GM06990 (cell line): ENCODE data around the gene TSPAN12.
A peak's percentile ranks its signal among the peaks of the same experiment; 100 is the strongest.

Experiments
- DNase-seq: peaks from one replicate; pipeline ENCODE4 v3.0.0-alpha.2; 2011; ENCODE audit not compliant: insufficient read length; ENCODE audit errors: extremely low read depth
- H3K27me3 ChIP-seq: replicated peaks from 2 replicates; pipeline ENCODE4 v1.6.0; 2011; ENCODE audit warnings: low read length; ENCODE audit not compliant: control insufficient read depth, insufficient read depth
- H3K36me3 ChIP-seq: 2 replicates; pipeline ENCODE4 v1.5.1; 2011; ENCODE audit warnings: low read length; ENCODE audit not compliant: control insufficient read depth, insufficient read depth
- H3K4me3 ChIP-seq: replicated peaks from 2 replicates; pipeline ENCODE4 v1.5.1; 2011; ENCODE audit warnings: low read depth, mild to moderate bottlenecking, control low read depth, low read length
- CTCF ChIP-seq: IDR thresholded peaks from 2 replicates; pipeline ENCODE4 v1.5.1; 2011; ENCODE audit warnings: low read length, control low read depth, mild to moderate bottlenecking, inconsistent platforms; ENCODE audit not compliant: insufficient read depth, poor library complexity, severe bottlenecking

The TSPAN12 gene

GRCh38 chr7:120841608-120842007 is 16.3 kb downstream of the TSPAN12 start:
- Histone ChIP-seq H3K36me3 (peaks cover 7% of the 10 kb centered on the region), H3K4me3 (no peak overlapping the region), H3K27me3 (no peaks in the 10 kb centered on the region)
- TF ChIP-seq CTCF, result no peak
- DNase-seq, result no peak

DNA sequence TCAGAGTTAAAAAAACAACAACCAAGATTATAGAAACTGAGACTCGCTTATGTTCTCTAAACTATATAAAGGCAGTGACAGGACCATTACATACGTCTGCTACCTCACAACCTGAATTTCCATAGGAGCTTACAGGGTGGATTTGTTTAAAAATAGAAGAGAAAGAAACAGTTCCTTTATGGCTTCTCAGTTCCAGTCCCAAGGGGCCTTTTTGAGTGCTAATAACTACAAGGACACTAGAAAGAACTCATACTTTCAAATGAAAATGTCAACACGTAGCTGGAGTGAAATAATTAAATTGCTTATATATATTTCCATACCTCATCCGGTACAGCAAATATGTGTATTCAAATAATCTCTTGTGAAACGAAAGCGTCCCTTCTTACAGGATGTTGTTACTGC is 19.7 kb downstream of the TSPAN12 start:
- H3K36me3 ChIP-seq, result peaks cover 2% of the 10 kb centered on the region; the same call in 1 of the 2 replicates
- no peaks in the 10 kb centered on the region for H3K27me3 ChIP-seq
- peak; percentile 62 for DNase-seq
- TF ChIP-seq CTCF, result no peak
- H3K4me3 ChIP-seq, result peak overlapping the region; percentile 43

DNA sequence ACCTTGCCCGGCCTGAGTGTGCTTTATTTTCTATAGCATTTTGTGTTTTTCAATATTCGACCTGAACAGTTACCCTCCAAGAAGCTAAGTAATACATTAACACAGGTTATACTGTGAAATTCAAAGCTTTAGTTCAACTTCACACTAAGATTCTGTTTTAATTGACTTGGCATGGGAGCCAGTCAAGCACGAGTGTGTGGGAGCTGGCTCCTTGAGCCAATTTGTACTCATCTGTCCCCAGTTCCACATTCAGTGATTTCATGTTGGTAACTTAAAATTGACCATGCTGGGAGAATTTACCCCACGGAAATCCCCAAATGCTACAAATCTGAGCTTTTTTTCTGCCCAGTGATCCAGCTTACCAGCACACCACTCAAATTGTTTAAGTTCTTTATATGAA is 20.3 kb downstream of the TSPAN12 start:
- Histone ChIP-seq H3K27me3 (no peaks in the 10 kb centered on the region), H3K4me3 (no peak overlapping the region; the same call in 1 of the 2 replicates), H3K36me3 (peaks cover 2% of the 10 kb centered on the region; the same call in 1 of the 2 replicates)
- TF ChIP-seq CTCF, result no peak
- DNase-seq, result peak; percentile 51

- no peak for TF ChIP-seq CTCF
- no peaks in the 10 kb centered on the region for H3K27me3 ChIP-seq
- H3K36me3 ChIP-seq, result peaks cover 2% of the 10 kb centered on the region; the same call in 1 of the 2 replicates
- no peak for DNase-seq
- no peak overlapping the region for H3K4me3 ChIP-seq
These were observed 21.3 kb downstream of the TSPAN12 start for GRCh38 chr7:120836556-120837115.

- no peaks in the 10 kb centered on the region for H3K27me3 ChIP-seq
These were observed 23.2 kb downstream of the TSPAN12 start for GRCh38 chr7:120834726-120835125.

More at GRCh38 chr7:120834726-120835125, 23.2 kb downstream of the TSPAN12 start:
- no peak for TF ChIP-seq CTCF
- peaks cover 2% of the 10 kb centered on the region; the same call in 1 of the 2 replicates for H3K36me3 ChIP-seq
- DNase-seq, result no peak
- no peak overlapping the region for H3K4me3 ChIP-seq
